Skeletal muscle tissue (tissue), 4 donors: Measurements from ENCODE around the gene KATNIP. TPM values are rescaled to one million over a fixed set of nuclear protein-coding genes. Genes with fewer than 3 reads are reported as not detected.

Experiments used
- H3K27ac ChIP-seq: one replicate; pipeline ENCODE4 v1.7.0; 2013; ENCODE audit warnings: mild to moderate bottlenecking, low read depth, low read length, inconsistent platforms
- H3K27me3 ChIP-seq, 3 donors: one replicate each; pipeline ENCODE4 v1.7.0; 2013; ENCODE audit warnings: low read length in 3 of 3; ENCODE audit not compliant: control insufficient read depth in 3 of 3, insufficient read depth in 3 of 3
- H3K36me3 ChIP-seq, 3 donors: one replicate each; pipeline ENCODE4 v1.7.0; 2013; ENCODE audit warnings: low read length in 3 of 3; ENCODE audit not compliant: control insufficient read depth in 3 of 3, insufficient read depth in 3 of 3
- H3K4me1 ChIP-seq, 3 donors: one replicate each; pipeline ENCODE4 v1.7.0; 2013; ENCODE audit warnings: low read length in 3 of 3, mild to moderate bottlenecking in 3 of 3; ENCODE audit not compliant: control insufficient read depth in 3 of 3, insufficient read depth in 3 of 3
- H3K4me3 ChIP-seq, 3 donors: one replicate each; pipeline ENCODE4 v1.7.0; 2013; ENCODE audit warnings: low read length in 3 of 3
- H3K9ac ChIP-seq, 3 donors: one replicate each; pipeline ENCODE4 v1.7.0; 2013; ENCODE audit warnings: low read length in 3 of 3, mild to moderate bottlenecking in 3 of 3, moderate library complexity in 2 of 3, low read depth in 1 of 3
- H3K9me3 ChIP-seq, 3 donors: one replicate each; pipeline ENCODE4 v1.7.0; 2013; ENCODE audit warnings: low read length in 3 of 3; ENCODE audit not compliant: control insufficient read depth in 3 of 3
- total RNA-seq: library from RNA; depleted of rRNA; stranded (reverse); fragments of >200 nt; gene quantifications from one replicate; pipeline ENCODE4 v1.2.3, GENCODE V29; 2014
- donor health status: Osteomylitis.

The KATNIP gene
- 7.8 TPM for total RNA-seq

- H3K4me1 ChIP-seq, result peaks cover 30 to 40% (median 31%) of the 10 kb centered on the region in 3 donors
- peak within 1 kb of the TSS; percentile 90 for H3K27ac ChIP-seq
- no peaks in the 10 kb centered on the region for H3K27me3 ChIP-seq
- peak within 1 kb of the TSS; percentile 86 to 100 (median 99) for H3K4me3 ChIP-seq
- no peaks in the 10 kb centered on the region for H3K9me3 ChIP-seq
- H3K36me3 ChIP-seq, result peaks cover 0 to 5% (median 2%) of the 10 kb centered on the region in 3 donors
- peak within 1 kb of the TSS; percentile 91 to 93 (median 93) for H3K9ac ChIP-seq
These were observed at the start of gene KATNIP, which contains the start of gene GTF3C1 for GRCh38 chr16:27549746-27550581. KATNIP (plus strand) TSS chr16:27550144; CDS start chr16:27550171, 27 bp downstream. GTF3C1 (minus strand) TSS chr16:27549913; CDS start chr16:27549890, 23 bp downstream.

- Histone ChIP-seq H3K4me3 (no peak overlapping the region), H3K27ac (no peak overlapping the region), H3K9ac (no peak overlapping the region), H3K27me3 (no peaks in the 10 kb centered on the region), H3K36me3 (peaks cover 89 to 91% (median 90%) of the 10 kb centered on the region in 3 donors), H3K4me1 (peaks cover 11 to 13% (median 11%) of the 10 kb centered on the region in 3 donors), H3K9me3 (no peaks in the 10 kb centered on the region)
These were observed 49.1 kb upstream of the KATNIP start for GRCh38 chr16:27500801-27501200.

- Histone ChIP-seq H3K36me3 (peaks cover 88 to 92% (median 90%) of the 10 kb centered on the region in 3 donors), H3K9me3 (no peaks in the 10 kb centered on the region), H3K9ac (no peak overlapping the region), H3K27me3 (no peaks in the 10 kb centered on the region), H3K27ac (no peak overlapping the region), H3K4me1 (peaks cover 11 to 13% (median 11%) of the 10 kb centered on the region in 3 donors), H3K4me3 (no peak overlapping the region)
These were observed 46.3 kb upstream of the KATNIP start for GRCh38 chr16:27503662-27504061.

GRCh38 chr16:27505297-27506236 is 44.4 kb upstream of the KATNIP start:
- Histone ChIP-seq H3K4me1 (no peaks in the 10 kb centered on the region), H3K27ac (no peak overlapping the region), H3K4me3 (no peak overlapping the region), H3K9ac (no peak overlapping the region), H3K36me3 (peaks cover 88 to 92% (median 91%) of the 10 kb centered on the region in 3 donors), H3K27me3 (no peaks in the 10 kb centered on the region), H3K9me3 (no peaks in the 10 kb centered on the region)

- peaks cover 84 to 91% (median 91%) of the 10 kb centered on the region in 3 donors for H3K36me3 ChIP-seq
These were observed 43.2 kb upstream of the KATNIP start for GRCh38 chr16:27506771-27507170.

GRCh38 chr16:27508476-27508875 is 41.5 kb upstream of the KATNIP start:
- no peak overlapping the region for H3K9ac ChIP-seq

More at GRCh38 chr16:27506771-27507170, 43.2 kb upstream of the KATNIP start:
- H3K27ac ChIP-seq, result no peak overlapping the region
- no peak overlapping the region for H3K4me3 ChIP-seq
- H3K4me1 ChIP-seq, result peaks cover 4 to 7% (median 4%) of the 10 kb centered on the region in 3 donors
- H3K9ac ChIP-seq, result no peak overlapping the region
- no peaks in the 10 kb centered on the region for H3K27me3 ChIP-seq
- H3K9me3 ChIP-seq, result no peaks in the 10 kb centered on the region

GRCh38 chr16:27511657-27512448 is 38.1 kb upstream of the KATNIP start:
- H3K4me3 ChIP-seq, result no peak overlapping the region
- no peaks in the 10 kb centered on the region for H3K27me3 ChIP-seq
- H3K27ac ChIP-seq, result peak overlapping the region; percentile 32
- no peaks in the 10 kb centered on the region for H3K9me3 ChIP-seq
- H3K9ac ChIP-seq, result peak overlapping the region in 1 of 3 donors; percentile 18
- peaks cover 41 to 52% (median 42%) of the 10 kb centered on the region in 3 donors for H3K36me3 ChIP-seq
- H3K4me1 ChIP-seq, result peaks cover 14 to 37% (median 31%) of the 10 kb centered on the region in 3 donors

More at GRCh38 chr16:27508476-27508875, 41.5 kb upstream of the KATNIP start:
- Histone ChIP-seq H3K4me1 (peaks cover 5 to 11% (median 10%) of the 10 kb centered on the region in 3 donors), H3K9me3 (no peaks in the 10 kb centered on the region), H3K36me3 (peaks cover 70 to 82% (median 75%) of the 10 kb centered on the region in 3 donors), H3K27ac (no peak overlapping the region), H3K4me3 (no peak overlapping the region), H3K27me3 (no peaks in the 10 kb centered on the region)

GRCh38 chr16:27514806-27515205 is 35.1 kb upstream of the KATNIP start:
- Histone ChIP-seq H3K27ac (peak overlapping the region; percentile 28), H3K9me3 (no peaks in the 10 kb centered on the region), H3K4me3 (no peak overlapping the region), H3K9ac (peak overlapping the region in 1 of 3 donors; percentile 67), H3K27me3 (no peaks in the 10 kb centered on the region), H3K36me3 (peaks cover 21 to 40% (median 28%) of the 10 kb centered on the region in 3 donors), H3K4me1 (peaks cover 35 to 61% (median 56%) of the 10 kb centered on the region in 3 donors)

GRCh38 chr16:27515874-27516353 is 34.0 kb upstream of the KATNIP start:
- no peaks in the 10 kb centered on the region for H3K27me3 ChIP-seq
- no peaks in the 10 kb centered on the region for H3K9me3 ChIP-seq
- H3K9ac ChIP-seq, result peak overlapping the region in 1 of 3 donors; percentile 63
- peak overlapping the region; percentile 77 for H3K27ac ChIP-seq
- H3K36me3 ChIP-seq, result peaks cover 13 to 33% (median 19%) of the 10 kb centered on the region in 3 donors
- peaks cover 42 to 69% (median 67%) of the 10 kb centered on the region in 3 donors for H3K4me1 ChIP-seq
- no peak overlapping the region for H3K4me3 ChIP-seq
